VCaP (cell line): Measurements from ENCODE around the gene CXCL8.

Source experiments
- H3K27ac ChIP-seq: fragments of 450-650 bp; 2 replicates; pipeline ENCODE4 v1.5.1; 2017
- TF ChIP-seq, protein P1 (sequence below): fragments of 450-650 bp; conservative IDR thresholded peaks from 2 replicates; pipeline ENCODE4 v1.5.1; 2017; ENCODE audit warnings: mild to moderate bottlenecking, moderate library complexity

Gene CXCL8

DNA sequence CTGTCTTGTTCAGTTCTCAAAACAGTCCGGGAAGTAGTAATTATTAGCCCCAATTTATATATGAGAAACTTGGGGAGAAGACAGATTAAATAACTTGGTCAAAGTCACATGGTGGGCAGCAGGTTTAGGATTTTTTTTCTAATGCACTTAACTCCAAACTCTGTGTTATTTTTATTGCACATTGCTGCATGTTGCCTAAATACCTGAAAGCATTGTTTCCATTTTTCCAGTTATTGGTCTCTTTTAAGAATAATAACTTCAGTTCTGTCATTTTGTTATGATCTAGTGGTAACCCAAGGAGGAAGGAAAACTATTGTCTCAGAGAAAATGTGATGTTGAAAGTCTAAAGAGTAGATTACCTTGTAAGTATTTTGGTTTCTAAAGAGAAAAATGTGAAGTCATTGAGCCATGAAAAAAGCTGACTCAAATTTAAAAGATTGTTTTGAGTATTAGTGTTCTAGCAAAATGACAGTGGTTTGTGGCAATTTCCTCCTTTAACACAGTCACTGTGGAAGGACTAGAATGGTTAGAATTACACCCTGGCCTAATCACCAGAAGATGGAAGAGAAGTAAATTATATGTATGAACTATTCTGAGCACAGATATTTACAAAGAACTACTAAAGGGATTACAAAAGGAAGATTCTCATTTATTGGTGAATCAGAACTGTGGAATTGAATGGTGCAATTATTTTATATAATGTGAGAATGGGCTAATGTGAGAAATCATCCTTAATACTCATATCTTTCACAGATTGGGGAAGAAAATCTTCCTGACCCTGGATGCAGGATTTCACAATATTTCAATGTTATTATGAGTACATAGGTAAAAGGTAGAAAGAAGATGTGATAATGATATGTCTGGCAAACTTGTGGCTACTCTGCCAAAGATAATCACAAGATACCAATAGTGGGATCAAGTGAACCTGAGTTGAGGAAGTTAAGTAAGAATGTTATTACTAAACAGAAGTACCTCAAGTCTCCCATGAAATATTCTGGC, 21.7 kb upstream of the CXCL8 start:
- TF ChIP-seq, protein P1, sequence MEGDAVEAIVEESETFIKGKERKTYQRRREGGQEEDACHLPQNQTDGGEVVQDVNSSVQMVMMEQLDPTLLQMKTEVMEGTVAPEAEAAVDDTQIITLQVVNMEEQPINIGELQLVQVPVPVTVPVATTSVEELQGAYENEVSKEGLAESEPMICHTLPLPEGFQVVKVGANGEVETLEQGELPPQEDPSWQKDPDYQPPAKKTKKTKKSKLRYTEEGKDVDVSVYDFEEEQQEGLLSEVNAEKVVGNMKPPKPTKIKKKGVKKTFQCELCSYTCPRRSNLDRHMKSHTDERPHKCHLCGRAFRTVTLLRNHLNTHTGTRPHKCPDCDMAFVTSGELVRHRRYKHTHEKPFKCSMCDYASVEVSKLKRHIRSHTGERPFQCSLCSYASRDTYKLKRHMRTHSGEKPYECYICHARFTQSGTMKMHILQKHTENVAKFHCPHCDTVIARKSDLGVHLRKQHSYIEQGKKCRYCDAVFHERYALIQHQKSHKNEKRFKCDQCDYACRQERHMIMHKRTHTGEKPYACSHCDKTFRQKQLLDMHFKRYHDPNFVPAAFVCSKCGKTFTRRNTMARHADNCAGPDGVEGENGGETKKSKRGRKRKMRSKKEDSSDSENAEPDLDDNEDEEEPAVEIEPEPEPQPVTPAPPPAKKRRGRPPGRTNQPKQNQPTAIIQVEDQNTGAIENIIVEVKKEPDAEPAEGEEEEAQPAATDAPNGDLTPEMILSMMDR, result no peak
- no peak overlapping the region for H3K27ac ChIP-seq

DNA sequence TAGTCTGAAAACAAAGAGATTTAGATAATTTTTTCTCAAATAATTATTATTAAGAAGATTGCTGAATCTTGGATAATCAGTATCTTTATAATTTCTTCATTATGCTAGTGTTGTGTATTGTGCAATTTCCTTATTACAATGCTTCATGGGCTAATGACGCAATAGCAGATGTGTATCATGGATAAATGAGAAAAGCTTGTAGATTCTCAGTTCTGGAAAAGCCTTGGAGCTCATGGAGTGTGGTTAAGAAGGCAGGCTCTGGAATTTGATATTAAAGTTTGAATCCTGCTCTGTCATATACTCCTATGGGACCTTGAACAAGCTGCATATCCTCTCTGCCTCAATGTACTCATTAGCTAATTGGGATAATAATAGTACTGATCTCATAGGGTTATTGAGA, 18.9 kb upstream of the CXCL8 start:
- TF ChIP-seq, protein P1, result no peak

DNA sequence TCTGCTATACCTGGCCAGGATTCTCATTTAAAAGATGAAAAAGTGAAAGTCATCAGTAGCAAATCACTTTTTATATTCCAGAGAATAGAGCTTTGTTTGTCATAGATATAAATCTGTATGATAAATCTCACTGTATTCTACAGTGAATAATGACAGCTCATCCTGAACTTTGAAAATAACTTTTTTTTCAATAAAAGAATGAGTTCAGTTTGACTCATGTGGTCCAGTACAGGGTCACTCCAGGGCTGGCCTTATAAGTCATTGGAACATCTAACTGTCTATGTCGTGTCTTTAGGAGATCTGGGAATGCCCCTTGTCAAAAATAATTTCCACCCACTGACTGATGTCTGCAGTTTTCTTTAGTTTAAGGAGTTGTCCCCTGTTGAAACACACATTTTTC, 18.5 kb upstream of the CXCL8 start:
- no peak overlapping the region for H3K27ac ChIP-seq
- TF ChIP-seq, protein P1, result no peak

More for the DNA sequence above, 18.9 kb upstream of the CXCL8 start:
- no peak overlapping the region for H3K27ac ChIP-seq

DNA sequence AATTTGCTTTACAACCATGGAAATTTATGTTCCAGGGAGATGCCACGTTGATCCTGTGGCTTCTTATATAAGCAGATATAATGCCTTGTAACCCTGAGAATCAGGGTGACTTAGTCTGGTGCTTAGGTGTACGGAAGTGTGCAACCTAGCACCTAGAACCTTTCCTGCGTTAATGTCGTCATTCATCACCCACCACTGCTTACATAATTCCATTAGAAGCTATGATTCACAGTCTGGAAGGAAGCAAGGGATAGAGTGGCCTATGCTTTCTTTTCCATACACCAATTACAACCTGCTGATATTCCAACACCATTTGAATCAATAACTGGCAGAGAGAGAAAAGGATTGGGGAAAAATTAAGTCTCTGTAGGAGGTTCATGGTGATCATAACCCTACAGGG, 17.3 kb upstream of the CXCL8 start:
- TF ChIP-seq, protein P1, result no peak
- no peak overlapping the region for H3K27ac ChIP-seq

DNA sequence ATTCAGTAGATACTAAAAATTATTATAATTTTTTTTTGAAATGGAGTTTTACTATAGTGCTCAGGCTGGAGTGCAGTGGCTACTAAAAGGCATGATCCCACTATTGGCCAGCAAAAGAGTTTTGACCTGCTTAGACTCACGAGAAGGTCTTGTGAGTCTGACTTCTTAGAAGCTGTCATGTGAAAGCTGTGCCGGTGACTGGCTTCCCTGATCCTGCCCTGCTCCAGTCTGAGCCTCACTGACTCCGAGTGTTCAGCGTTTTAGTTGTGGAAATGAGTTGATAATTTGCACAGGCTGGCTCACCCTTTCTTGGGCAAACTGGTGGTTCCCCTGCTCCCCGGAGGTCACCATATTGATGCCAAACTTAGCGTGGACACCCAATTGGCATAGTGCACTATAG, 16.4 kb upstream of the CXCL8 start:
- TF ChIP-seq, protein P1, result no peak
- H3K27ac ChIP-seq, result no peak overlapping the region

DNA sequence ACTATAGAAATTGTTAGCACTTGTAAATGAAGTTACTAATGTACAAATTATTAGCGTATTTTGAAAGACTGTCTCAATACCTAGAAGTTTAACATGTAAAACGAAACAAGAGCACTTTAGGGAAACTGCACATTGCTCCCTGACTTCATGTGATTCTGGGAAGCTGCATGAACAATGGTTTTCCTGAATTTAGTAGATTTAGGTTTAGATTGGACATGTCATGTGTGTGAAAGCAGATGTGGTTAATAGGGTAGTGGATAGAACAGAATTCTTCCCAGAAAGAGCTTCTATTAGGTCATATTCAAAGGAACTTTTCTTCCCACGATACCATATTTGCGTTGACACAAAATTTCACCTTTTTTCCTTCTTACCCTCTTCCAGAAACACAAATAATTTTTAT, 14.9 kb upstream of the CXCL8 start:
- no peak overlapping the region for H3K27ac ChIP-seq
- TF ChIP-seq, protein P1, result no peak

DNA sequence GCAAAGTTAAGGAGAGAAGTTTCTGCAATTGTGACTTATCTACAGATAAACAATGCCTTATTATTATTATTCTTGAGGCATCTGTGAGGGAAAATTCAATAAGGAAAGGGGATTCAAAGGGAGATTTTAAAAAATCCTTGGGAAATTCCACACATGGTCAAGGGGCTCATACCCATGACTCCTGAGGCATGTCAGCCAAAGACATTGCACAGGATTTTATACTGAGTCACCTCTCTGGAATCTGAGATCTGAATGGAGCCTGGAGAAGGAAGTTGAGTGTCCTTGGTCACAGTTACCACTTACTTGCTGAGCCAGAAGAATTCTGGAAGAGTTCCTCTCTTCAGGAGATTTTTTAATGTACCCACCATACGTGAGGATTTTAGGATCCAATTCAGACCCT, 14.4 kb upstream of the CXCL8 start:
- no peak overlapping the region for H3K27ac ChIP-seq
- TF ChIP-seq, protein P1, result no peak
